Measurements from ENCODE around the gene RPL12.
A peak's percentile ranks its signal among the peaks of the same experiment; 100 is the strongest.

RPL12 gene

GRCh38 chr9:127426756-127427155, 24.4 kb downstream of the RPL12 start:
- no peak for FAIRE-seq
- no peak for TF ChIP-seq CTCF (IDR thresholded peaks at IDR 0.05; ENCODE audit: insufficient read depth, missing control alignments)
- DNase-seq (ENCODE audit: insufficient read length, low spot score): no peak

GRCh38 chr9:127424676-127424999, 26.6 kb downstream of the RPL12 start:
- no peak for FAIRE-seq
- DNase-seq (ENCODE audit: insufficient read length, low spot score): no peak
- no peak for TF ChIP-seq CTCF (IDR thresholded peaks at IDR 0.05; ENCODE audit: insufficient read depth, missing control alignments)

- no peak for TF ChIP-seq CTCF (IDR thresholded peaks at IDR 0.05; ENCODE audit: insufficient read depth, missing control alignments)
- FAIRE-seq (no peak), DNase-seq (ENCODE audit: insufficient read length, low spot score) (peak; percentile 94)
Observed at GRCh38 chr9:127423934-127424675, 27.1 kb downstream of the RPL12 start, which contains the start of gene ZNF79. TSS of gene ZNF79 (plus strand) at chr9:127424382. CDS start at chr9:127424788, 406 bp downstream.

GRCh38 chr9:127423476-127423933, 27.7 kb downstream of the RPL12 start:
- no peak for TF ChIP-seq CTCF (IDR thresholded peaks at IDR 0.05; ENCODE audit: insufficient read depth, missing control alignments)
- DNase-seq (ENCODE audit: insufficient read length, low spot score) (no peak), FAIRE-seq (no peak)

GRCh38 chr9:127422787-127423186, 28.4 kb downstream of the RPL12 start:
- FAIRE-seq (no peak), DNase-seq (ENCODE audit: insufficient read length, low spot score) (no peak)
- no peak for TF ChIP-seq CTCF (IDR thresholded peaks at IDR 0.05; ENCODE audit: insufficient read depth, missing control alignments)

GRCh38 chr9:127422133-127422782, 28.9 kb downstream of the RPL12 start:
- FAIRE-seq (no peak), DNase-seq (ENCODE audit: insufficient read length, low spot score) (no peak)
- TF ChIP-seq CTCF (IDR thresholded peaks at IDR 0.05; ENCODE audit: insufficient read depth, missing control alignments): no peak

GRCh38 chr9:127421057-127421456, 30.1 kb downstream of the RPL12 start:
- TF ChIP-seq CTCF (IDR thresholded peaks at IDR 0.05; ENCODE audit: insufficient read depth, missing control alignments): no peak
- FAIRE-seq: no peak

More at GRCh38 chr9:127421057-127421456, 30.1 kb downstream of the RPL12 start:
- DNase-seq (ENCODE audit: insufficient read length, low spot score): no peak

Measured in D721Med (cell line).